ENCODE results near the gene STARD13.

GRCh38 chr13:33275916-33276315 is 9.6 kb downstream of the STARD13 start:
- TF ChIP-seq CTCF (IDR thresholded peaks at IDR 0.05; ENCODE audit: low read depth, low read length, missing input control) (no peak), REST (IDR thresholded peaks at IDR 0.05) (no peak), GABPA (IDR thresholded peaks at IDR 0.05 in 1 of 2, conservative IDR thresholded peaks at IDR 0.05 in 1 of 2) (no peak), EGR1 (IDR thresholded peaks at IDR 0.05; ENCODE audit: low read depth in 2 of 2) (no peak), RAD21 (IDR thresholded peaks at IDR 0.05) (no peak), RXRA (IDR thresholded peaks at IDR 0.05) (no peak), SP1 (IDR thresholded peaks at IDR 0.05) (no peak)

All from liver (tissue), 3 donors.